Uterus (tissue), 2 donors: ENCODE data around the gene HIPK2.

Experiments used
- POLR2A ChIP-seq, 2 donors: fragments of 450-650 bp; IDR thresholded peaks; one replicate each; pipeline ENCODE4 v1.6.1; 2016; ENCODE audit warnings: antibody characterized with exemption in 2 of 2, mild to moderate bottlenecking in 1 of 2, moderate library complexity in 1 of 2
- TF ChIP-seq, protein P1 (sequence below), 4 experiments: fragments of 200-600 bp in 2 of 4; fragments of 450-650 bp in 2 of 4; sonication (generic) in 2 of 4; IDR thresholded peaks; one replicate each; pipeline ENCODE4 v1.5.1; 2016 to 2019; ENCODE audit warnings: antibody characterized with exemption in 4 of 4, mild to moderate bottlenecking in 2 of 4, moderate library complexity in 1 of 4

DNA sequence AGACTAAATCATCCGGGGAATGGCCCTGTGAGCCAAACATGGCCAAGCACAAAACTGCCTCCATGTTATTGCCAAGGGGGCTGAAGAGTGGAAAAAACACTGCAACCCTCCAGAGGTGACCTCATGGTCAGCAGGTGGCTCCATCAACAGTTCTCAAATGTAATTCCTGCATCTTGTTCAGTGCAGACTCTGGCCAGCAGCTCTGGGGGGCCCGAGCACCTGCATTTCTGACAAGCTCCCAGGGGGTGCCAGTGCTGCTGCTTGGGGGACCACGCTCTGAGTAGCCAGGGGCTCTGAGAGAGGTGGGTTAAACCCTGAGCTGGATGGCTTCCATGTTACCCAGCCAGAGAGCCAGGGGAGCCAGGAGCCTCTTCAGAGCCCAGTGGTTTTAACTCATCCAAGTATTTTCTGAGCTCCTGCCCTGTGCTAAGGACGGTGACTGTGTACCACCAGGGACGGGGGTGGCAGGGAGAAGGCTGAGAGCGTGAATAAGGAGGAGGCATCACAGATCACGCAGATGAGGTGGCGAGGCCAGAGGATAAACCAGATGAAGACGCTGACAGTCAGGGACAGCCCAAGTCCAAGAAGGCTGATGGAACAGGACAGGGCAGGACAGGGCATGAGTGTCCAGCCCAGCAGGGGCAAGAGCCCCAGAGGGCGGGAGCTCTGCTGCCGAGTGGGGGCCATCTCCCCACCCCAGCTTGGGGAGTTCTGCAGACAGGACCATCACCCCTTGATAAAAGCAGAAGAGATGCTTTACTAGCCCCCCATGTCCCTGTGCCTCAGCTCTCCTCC is 201.4 kb downstream of the HIPK2 start:
- no peak for TF ChIP-seq POLR2A (IDR thresholded peaks at IDR 0.05)
- TF ChIP-seq, protein P1, sequence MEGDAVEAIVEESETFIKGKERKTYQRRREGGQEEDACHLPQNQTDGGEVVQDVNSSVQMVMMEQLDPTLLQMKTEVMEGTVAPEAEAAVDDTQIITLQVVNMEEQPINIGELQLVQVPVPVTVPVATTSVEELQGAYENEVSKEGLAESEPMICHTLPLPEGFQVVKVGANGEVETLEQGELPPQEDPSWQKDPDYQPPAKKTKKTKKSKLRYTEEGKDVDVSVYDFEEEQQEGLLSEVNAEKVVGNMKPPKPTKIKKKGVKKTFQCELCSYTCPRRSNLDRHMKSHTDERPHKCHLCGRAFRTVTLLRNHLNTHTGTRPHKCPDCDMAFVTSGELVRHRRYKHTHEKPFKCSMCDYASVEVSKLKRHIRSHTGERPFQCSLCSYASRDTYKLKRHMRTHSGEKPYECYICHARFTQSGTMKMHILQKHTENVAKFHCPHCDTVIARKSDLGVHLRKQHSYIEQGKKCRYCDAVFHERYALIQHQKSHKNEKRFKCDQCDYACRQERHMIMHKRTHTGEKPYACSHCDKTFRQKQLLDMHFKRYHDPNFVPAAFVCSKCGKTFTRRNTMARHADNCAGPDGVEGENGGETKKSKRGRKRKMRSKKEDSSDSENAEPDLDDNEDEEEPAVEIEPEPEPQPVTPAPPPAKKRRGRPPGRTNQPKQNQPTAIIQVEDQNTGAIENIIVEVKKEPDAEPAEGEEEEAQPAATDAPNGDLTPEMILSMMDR (IDR thresholded peaks at IDR 0.05), result no peak
